ENCODE measurements around the gene PRKN.
"Not testable (repeated sequence)": the region's sequence is repeated elsewhere in the genome, so short reads cannot be mapped to it uniquely, and the experiment has no call there.

The PRKN gene

DNA sequence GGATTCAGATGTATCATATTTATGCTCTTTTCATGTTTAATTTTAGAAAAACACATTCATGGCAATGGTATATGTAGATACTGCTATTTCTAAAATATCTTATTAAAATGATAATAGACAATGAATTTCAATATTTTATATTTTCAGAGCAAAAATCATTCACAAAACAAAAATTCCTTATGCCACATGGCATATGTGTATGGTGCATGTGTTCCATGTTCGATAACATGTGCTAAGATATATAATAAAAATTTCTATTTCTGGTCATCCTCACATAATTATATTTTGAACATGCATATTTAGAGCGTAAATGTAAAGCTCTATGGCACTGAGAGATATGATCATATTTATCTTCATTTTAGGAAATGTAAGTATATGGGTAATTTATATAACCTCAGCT, 847.5 kb downstream of the PRKN start:
- DNase-seq, result no peak

DNA sequence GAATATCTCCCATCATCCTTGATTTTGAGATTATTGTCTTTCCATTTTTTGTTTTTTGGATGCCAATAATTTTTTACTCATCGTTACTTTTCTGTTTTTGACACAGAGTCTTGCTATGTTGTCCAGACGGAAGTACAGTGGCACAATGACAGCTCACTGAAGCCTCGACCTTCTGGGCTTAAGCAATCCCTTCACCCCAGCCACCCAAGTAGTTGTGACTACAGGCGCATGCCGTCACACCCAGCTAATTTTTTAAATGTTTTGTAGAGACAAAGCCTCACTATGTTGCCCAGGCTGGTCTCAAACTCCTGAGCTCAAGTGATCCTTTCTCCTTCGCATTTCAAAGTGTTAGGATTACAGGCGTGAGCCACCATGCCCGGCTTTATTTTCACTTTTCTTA, 851.3 kb downstream of the PRKN start:
- no peak for DNase-seq

DNA sequence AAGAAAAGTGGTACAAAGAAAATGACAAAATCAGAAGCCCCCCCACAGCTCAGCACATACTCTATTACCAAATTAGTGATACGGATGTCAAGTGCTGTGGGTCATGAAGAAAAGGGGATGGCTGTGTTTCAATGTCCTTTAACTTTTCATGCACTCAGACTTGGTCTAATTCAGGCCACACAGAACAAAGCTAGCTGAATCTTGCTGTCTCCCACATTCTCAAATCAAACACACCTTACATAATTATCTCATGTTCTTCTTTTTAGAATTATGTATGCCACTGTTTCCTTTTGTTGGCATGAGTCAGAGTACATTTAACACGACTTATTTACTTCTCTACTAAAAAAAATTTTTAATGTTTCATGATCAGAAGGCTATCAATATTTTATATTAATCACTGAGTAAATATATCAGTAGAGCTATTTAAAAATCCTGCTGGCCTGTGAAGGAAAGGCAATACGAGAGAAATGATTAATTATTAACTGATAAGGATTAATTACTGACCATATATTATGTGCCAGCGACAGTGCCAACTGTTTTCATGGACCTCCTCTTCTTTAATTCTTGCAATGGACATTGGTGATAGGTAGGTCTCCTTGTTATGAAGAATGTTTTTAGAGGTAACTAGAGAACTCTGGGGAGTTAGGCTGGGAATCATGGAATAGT, 857.2 kb downstream of the PRKN start:
- DNase-seq, result no peak

DNA sequence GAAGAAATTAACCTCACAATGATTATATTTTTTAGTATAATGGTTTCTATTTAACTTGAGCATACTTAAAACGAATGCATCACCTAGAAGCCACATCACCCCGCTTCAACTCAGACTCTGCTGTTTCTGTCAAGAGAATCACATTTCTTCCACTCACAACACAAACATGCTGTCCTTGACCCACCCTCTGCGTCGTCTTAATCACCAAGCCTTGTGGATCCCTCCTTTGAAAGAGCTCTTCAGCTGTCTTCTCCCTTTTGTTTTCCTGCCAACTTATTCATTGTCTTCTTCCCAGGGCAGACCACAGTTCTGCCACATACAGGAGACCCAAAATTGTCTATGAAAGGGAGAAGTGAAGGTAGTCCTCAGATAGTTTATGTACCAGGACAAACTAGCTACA, 858.1 kb downstream of the PRKN start:
- DNase-seq, result no peak

DNA sequence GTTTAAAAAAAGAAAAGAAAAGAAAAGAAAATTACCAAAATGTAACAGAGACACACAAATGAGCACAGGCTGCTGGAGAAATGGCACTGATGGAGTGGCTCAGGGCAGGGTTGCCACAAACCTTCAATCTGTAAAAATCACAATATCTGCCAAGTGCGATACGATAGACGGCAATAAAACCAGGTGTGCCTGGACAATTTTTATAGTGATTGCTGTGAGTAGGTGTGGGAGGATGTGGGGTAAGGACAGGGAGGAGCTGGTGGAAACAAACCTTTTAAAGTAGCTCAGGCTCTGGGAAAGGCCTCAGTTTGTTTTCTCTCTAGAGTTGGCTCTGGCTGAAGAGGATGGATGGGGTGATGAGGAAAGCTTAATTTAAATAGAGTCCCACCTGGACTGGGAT, 861.0 kb downstream of the PRKN start:
- DNase-seq, result no peak

DNA sequence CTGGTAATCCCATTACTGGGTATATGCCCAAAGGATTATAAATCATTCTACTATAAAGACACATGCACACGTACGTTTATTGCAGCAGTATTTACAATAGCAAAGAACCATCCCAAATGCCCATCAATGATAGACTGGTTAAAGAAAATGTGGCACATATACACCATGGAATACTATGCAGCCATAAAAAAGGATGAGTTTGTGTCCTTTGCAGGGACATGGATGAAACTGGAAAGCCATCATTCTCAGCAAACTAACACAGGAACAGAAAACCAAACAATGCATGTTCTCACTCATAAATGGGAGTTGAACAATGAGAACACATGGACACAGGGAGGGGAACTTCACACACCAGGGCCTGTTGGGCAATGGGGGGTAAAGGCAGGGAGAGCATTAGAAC, 866.5 kb downstream of the PRKN start:
- DNase-seq, result not testable (repeated sequence)

DNA sequence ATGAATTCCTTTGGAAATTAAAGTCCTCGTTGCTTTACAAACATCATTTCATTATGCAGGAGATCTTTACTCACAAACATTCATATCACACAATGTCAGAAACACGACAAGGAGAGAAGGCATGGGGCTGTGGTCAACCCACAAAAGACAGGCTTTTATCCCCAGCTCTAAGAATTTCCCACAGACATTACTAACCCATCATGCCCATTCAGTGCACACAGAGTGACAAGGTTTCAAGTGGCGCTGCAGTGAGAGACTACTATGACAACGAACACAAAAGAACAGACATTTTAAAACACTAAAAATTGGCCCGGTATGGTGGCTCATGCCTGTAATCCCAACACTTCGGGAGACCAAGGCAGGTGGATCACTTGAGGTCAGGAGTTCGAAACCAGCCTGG, 873.9 kb downstream of the PRKN start:
- DNase-seq, result no peak

DNA sequence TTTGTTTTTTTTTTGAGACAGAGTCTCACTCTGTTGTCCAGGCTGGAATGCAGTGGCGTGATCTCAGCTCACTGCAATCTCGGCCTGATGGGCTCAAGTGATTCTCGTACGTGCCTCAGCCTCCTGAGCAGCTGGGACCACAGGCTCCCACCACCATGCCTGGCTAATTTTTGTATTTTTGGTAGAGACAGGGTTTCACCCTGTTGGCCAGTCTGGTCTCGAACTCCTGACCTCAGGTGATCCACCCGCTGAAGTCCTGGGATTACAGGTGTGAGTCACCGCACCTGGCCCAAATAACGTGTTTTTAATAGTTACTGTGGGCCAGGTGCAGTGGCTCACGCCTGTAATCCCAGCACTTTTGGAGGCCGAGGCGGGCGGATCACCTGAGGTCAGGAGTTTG, 876.1 kb downstream of the PRKN start:
- not testable (repeated sequence) for DNase-seq

DNA sequence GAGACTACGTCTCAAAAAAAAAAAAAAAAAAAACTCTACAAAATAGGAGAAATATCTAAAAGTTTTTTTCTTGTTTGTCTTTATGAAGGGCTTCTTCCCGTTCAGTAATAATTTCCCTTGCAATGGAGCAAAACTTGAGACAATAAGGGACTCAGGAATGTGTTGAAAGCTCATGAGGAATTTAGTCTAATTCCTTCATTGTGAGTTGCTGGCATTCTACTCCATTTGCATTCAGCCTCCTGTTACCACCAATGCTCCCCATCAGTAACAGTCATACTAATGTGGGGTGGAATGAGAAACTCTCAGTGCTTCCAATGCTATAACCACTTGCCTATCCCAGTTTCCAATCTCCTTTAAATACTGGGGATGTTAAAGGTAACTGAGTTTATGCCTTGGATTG, 877.0 kb downstream of the PRKN start:
- no peak for DNase-seq

DNA sequence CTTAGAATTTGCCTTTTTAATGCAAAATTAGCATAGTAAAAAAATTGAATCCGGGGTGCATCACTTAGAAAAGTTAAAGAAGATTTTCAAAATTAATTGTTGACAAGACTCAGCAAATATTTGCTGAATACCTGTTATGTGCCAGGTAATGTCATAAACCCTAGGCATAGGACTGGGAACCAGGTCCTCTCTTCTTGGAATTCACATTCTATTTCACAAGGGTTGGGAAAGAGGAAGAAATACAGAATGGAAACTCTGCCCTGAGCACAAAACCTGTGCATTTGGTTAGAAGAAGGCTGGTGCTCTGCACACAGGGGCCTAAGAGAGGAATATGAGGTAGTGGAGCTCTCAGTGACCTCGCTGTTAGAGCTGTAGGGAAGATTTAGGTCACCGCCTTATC, 879.9 kb downstream of the PRKN start:
- no peak for DNase-seq

DNA sequence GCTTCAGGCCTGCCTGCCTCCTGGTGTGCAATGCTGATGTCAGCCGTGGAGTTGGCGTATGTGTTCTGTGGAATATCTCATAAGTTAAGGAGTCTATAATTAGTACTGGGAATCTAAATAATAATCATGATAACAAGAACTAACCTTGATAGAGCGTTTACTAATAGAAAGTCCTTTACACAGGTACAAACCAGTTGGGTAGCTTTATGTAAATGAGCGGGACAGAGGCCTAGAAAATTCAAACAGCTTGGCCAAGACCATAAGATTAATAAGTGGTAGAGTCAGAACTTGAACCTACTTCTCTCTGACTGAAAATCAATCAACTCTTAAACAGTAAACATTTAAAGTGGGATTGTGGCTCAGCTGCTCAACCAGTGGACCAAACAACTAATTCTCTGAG, 882.8 kb downstream of the PRKN start:
- DNase-seq, result no peak

DNA sequence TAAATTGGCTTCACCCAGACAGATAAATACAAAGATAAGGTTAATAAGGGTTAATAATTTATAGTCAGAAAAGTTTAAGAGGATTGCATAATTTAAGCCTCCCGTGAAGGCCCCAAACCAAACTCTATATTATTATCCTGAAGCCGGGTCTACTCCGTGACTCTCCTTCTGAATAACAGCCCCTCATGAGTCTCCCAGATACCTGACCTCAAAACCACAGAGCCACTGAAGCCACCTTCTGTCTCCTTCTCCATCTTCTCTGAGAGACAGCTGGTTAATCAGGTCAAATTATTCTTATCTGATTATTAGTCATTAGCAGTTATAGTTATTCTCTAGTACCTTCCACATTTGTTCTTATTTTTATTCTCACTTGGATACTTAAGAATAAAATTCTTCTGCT, 884.5 kb downstream of the PRKN start:
- no peak for DNase-seq

DNA sequence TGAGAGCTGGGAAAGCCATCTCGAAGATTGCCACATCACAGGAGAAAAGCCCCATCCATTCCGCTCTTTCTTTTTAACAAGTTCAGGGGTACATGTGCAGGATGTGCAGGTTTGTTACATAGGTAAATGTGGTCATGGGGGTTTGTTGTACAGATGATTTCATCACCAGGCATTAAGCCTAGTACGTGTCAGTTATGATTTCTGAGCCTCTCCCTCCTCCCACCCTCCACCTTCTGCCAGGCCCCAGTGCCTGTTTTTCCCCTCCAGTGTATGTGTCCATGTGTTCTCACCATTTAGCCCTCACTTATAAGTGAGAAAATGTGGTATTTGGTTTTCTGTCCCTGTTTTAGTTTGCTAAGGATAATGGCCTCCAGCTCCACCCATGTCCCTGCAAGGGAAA, 887.2 kb downstream of the PRKN start:
- no peak for DNase-seq

DNA sequence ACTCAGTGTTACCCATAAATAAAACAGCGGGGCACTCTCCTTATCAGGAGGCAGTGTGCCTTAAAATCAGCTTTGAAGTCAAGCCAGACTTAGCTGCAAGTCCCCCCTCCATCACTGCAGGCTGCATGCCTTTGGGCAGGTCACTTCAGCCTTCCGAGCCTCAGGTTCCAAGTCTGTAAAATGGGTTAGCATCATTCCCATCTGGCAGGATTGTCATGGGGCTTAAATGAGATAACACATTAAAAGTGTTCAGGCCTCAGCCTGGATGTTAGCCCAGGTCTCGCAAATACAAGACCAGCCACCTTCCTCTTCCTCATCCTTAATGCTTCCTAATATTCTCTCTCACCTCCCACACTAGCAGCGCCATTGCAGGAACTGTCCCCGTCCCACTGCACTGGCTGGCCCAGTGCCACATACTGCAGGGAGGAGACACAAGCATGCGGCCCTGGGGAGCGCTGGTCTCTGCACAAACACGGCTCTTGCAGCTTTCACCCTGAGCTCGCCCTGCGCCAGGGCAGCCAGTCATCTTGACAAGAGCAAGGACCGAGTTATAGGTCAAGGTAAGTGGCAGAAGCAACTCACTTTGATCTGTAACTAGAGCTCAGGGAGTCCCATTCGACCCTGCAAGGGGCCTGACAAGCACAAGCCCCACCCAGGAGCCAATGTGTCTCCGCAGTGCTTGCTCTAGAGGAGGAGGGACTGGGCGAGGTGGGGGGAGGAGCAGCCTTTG, 889.1 kb downstream of the PRKN start:
- DNase-seq, result no peak

DNA sequence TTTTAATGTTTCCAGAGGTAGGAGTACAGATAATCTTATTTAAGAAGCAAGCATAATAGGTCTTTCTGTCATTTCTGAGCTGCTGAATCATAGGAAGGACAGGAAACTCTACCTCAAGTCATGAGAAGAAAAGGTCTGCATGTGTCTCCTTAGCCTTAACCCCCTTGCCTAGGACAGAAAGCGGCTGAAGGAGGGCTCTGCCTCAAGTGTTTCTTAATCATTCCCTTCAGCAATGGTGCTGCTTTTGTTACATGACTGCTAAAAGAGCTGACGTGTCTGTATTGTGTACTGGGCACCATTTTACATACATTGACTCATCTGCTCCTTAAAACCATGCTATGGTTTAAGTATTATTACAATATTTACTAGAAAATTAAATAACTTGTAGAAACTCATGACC, 889.7 kb downstream of the PRKN start:
- DNase-seq, result no peak

DNA sequence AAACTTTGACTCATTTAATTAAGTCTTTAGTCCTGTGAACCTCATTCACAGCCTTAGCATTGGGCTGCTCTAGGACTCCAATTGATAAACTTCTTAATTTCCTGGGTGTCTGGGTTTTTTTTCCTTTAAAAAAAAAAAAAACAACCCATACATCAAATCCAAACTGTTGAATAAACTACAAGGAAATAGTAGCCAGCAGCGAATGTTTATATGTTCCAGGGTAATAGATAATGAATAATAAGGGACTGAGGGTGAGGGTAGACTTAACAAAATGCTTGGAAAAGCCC, 890.2 kb downstream of the PRKN start:
- DNase-seq, result no peak

DNA sequence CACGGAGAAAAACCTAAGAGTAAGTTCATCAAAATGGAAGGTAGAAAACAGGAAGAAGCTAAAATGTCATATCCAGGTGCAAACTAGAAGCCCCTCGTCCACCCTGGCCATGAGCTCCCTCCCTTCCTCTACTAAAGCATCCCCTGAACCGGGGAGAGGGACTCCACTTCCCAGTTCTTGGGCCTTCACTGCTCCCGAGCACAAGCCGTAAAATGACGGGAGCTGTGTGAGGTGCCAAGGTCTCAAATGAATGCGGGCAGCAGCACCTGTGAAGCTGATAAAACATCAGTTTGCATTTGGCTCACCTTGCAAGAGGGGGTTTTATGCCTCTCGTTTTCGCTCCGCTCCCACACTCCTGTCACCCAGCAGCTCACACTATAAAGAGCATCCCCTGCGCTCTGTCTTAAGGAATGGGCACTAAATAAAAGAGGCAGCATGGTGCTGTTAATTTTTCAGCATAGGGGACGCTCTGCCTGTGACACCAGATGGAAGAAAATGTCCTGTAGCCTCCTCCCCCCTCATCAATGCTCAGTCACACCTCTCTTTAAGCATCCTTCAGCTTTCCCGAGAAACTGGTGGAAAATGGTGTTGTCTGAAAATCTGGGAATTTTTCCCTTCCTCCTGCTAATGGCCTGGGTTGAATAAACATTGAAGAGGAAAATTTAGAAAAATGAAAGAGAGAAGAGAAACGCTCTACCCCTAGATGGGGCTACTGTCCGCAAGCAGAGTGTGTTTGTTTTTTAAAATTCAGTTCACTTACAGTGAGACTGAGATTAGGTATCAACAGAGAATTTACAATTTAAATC, 890.7 kb downstream of the PRKN start:
- no peak for DNase-seq

DNA sequence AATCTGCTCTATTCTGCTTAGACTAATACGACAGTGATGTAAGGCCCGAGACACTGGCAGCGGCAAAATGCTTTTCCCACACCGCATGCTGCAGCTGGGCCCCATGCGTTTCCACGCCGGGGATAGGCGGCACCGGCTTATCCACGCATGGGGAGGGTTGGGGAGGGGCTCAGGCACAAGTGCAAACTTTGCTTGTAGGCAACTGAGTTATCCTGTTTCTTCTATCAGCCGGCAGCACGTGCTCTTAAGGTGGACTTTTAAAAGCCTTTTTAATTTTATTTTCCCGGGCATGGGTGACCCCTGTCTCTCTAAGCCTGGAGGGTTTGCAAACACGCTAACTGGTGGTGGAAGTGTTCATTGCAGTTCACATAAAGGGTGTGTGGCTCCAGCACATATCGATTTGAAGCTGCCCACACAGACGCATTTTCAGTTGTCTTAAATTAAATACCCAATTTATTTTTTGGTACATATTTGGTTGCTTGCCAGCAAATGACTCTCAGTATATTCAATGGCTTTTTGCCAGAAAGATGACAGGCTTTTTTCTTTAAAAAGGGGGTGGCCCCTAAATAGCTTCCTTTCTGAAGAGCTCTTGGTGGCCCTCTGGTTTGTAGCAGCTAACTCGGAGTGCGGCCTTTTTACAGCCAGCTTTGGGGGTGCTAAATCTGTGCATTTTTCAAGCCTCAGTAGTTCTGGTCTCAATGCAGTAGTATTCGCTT, 891.9 kb downstream of the PRKN start:
- DNase-seq, result no peak

DNA sequence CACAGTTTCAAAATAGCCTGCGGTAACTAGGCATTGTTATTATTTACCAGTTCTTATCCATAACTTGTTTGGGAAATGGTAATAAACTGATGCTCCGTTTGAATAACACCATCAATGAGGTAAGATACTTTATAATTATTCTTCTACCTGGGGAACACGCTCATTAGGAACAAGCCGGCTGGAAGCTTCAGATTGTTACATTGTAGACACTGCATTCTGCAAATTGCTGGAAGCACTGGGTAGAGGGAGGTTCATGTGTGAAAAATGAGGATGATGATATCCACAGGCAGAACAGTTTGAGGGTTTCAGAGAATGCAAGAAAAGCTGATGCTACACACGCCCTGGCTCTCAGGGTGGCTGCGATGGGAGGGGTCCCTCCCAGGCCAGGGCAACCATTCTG, 893.1 kb downstream of the PRKN start:
- no peak for DNase-seq

DNA sequence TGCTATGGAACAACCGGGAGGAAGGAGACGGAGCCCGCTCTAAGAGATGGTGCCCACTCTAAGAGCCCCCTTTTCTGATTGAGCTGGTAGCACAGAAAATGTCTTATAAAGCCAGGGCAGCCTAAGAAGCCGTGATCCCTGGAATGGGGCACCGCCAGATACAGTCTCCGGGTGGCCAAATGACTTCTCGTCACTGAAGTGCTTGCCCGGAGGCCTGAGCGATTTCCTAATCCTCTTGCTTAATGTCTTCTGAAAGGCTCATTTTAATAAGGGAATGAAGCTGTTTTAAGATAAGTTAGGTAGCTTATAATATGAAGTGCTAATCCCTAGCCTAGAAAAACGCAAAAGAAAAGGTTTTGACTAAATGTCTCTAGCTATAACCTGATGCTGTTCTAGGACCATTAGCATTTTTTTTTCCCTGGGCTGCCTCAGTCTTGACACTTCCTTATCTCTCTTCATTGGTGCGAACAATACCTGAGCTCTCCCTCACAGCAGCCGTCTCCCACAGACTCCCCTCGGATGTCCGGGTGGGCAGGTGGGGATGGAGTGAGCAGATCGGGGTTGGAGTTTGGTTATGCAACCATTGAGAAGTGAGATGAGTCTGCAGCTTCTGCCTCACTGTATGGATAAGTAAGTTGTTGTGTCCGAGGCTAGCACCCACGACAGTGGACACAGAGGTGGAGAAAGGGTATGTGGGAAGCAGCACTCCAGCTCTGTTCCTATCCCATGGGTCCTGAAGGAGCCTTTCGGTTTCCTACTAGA, 894.3 kb downstream of the PRKN start:
- DNase-seq, result no peak

DNA sequence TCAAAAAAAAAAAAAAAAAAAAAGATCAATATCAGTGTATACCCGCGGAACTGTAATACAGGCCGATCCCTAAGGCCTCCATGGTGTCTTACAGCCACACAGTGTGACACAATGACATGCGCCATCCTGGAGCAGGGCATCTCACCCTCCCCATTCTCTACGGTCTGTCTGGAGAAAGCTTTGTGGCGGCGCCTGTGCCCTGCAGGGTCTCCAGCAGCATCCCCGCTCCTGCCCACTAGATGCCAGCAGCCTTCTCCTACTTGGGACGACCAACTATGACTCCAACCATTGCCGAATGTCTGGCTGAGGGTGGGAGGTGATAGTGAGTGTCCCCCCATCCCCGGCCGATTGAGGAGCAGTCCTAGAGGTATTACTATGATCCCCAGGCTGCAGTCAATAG, 894.9 kb downstream of the PRKN start:
- DNase-seq, result no peak

DNA sequence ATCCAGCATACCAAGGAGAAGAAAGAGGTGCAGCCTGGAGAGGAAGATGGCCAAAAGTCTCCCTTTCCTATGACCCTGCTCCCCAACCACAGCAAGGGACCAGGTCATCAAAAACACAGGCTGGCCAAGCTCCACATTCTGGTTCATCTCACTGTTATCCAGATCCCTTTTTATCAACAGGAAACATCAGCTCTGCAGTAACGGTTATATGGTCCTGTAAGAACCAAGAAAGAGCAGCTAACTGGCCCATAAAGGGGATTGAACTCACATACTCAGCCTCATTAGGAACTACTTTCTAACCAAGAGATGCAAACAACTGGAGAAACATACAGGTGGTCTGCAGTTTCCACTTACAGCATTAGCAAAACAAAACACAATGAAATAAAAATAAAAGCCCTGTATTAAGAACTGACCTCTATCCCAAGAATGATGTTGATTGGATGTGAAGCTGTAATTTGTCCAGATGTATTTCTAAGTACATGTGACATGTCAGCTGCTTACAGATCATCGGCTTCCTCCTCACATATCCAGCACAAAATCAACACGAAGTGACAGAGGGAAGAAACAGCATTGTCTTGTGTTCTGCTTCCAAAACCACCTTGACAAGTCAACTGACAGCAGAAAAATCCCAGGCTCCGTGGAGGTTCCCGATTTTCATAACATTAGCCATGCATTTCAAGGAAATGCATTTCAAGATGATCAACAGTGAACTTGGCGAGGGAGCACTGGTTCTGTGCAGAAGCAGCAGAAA, 896.5 kb downstream of the PRKN start:
- DNase-seq, result no peak

Data from activated T-cell treated with anti-CD3 and anti-CD28 coated beads, Interleukin-2, amount 50 U/mL, for 48 hours (primary cell).